HG03460 (cell line): ENCODE data around the gene FMO3.

ENCODE experiments used
- ATAC-seq: cut with Tn5 transposase; IDR thresholded peaks from one replicate; pipeline ENCODE4 v1.9.1; 2021; ENCODE audit not compliant: unreplicated experiment

FMO3 gene

GRCh38 chr1:171115280-171115897, 24.7 kb downstream of the FMO3 start:
- ATAC-seq = no peak

DNA sequence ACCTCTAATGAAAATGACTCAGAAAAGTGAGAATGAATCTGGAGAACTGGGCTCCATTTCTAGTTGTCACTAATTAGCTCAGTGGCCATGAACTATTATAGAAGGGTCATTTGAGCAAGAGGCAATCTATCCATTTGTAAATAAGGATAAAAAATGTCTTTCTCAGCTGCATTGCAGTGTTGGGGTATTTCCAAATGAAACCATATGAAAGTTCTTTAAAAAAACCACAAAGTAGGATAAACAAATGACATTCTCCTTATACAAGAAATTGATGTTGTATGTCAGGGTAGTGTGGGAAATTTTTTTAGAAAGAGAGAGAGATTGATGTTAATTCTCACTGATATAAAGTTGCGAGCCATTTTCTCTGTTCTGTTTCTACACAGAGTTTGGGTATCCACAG, 26.0 kb downstream of the FMO3 start:
- no peak for ATAC-seq

- ATAC-seq = no peak
Observed at GRCh38 chr1:171117085-171117484, 26.4 kb downstream of the FMO3 start.

DNA sequence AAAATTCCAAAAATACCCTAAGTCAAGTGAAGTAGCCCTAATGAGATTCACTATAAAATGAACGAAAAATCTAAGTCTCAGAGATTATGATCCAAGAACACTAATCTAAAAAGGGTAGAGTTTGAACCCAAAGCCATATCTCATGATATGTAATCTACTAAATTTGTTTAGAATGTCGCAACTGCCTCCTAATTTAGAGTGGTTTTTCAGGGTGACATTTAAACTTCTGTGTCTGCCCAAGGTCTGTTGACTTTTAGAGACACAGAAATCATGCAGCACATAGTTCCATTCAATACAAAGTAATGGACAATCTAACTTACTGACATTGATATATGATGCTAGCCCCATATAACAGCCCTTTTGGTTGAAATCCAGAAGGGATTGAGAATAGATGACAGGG, 28.9 kb downstream of the FMO3 start:
- ATAC-seq = no peak

DNA sequence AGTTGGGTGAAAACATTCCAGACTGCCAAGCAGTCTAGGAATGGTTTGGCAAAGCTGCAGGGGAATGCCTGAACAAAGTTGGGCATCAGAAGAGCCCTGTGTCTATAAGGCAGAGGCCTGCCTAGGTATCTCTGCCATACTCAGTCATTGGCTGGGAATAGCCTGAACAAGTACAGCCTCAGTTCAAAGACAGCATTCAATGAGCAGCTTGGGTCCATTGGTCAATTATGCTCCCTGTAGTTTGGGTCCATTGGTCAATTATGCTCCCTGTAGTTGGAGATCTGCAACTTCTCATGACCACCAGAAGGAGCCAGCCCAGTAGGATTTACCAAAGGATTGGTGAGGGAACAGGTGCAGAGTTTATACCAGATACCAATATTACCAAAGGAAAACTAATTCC, 31.6 kb downstream of the FMO3 start:
- no peak for ATAC-seq

DNA sequence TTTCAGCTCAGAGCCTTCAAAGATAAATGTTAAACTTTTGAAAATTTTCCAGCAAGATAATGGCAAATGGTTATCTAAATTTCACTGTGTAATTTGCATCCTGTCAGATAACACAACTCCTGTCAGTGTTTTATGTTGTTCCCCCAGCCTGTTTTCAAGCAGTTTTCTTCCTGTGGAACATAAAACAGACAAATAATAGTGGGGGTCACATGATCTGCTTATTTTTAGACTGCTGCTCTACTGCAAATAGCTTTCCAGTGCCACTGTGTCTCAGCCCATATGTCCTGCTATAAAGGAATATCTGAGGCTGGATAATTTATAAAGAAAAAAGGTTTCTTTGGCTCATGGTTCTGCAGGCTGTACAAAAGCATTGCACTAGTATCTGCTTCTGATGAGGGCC, 32.2 kb downstream of the FMO3 start:
- no peak for ATAC-seq

GRCh38 chr1:171126504-171126903, 35.8 kb downstream of the FMO3 start:
- no peak for ATAC-seq

GRCh38 chr1:171127099-171127498, 36.4 kb downstream of the FMO3 start:
- ATAC-seq = no peak

DNA sequence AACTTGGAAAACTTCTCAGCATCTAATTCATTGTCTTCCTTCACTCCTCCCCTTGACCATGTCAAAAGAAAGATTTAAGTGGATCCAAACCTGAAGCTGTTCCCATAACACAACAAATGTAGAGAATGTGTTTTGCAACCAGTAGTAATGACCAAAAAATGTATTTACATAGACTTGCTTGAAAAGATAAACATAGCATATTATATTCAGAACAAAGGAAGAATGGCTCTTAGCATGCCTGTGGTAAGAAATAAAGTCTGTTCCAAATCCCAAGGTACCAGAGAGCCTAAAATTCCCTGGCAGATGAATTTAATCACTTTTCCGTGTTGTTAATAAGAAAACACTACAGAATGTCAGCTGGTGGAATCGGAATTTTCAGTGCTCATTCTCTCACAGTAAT, 36.8 kb downstream of the FMO3 start:
- ATAC-seq = no peak

DNA sequence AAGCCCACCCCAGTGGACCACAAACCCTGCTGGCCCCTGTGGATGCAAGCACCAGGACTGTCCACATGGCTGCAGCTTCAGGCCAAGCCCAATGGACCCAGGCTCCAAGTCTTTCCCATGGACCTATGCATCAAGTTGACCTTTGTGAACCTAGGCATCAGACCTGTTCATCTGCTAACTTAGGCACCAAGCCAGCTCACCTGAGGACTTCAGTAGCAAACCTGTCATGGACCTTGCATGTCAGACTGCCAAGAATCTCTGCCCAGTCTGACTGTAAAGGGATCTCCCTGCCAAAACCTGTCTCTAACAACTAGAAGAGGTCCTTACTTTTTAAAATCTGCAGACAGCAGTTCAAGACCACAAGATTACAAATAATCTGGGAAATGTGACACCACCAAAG, 37.8 kb downstream of the FMO3 start:
- ATAC-seq = no peak

GRCh38 chr1:171134204-171134923, 43.7 kb downstream of the FMO3 start:
- no peak for ATAC-seq

DNA sequence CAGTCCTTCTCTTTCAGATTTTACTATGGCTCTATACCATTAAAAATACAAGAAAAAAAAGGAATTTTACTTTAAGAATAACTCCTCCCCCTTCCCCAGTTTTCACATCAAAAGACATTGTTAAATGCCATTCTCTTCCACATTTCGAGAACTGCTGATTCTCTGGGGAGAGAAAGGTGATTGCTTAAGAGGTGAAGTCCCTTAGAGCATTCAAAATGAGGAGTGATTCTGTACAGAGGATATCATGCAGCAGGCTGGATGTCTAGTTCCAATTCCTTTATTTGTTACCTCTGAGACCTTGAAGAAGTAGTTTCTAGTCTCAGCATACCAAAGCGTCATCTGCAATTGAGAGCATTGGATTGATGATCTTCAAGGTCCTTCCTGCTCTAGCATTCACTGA, 46.9 kb downstream of the FMO3 start:
- no peak for ATAC-seq

DNA sequence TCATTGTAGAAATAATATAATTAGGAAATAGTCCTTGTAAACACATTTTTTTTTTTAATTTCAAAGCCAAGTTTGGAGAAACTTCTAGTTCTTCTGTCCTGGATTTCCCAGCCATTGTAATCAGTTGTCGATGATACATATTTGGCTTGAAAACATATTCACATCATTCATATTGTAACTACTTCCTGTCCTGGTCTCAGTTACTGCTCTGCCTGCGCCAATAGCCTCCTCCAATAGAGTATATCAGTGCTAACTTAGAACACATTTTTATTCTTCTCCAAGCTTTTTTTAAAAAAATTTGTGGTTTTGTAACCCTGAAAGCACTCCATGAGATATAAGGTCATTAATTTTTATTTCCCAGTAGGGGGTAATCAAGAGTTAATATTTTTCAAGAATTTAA, 48.3 kb downstream of the FMO3 start:
- ATAC-seq = no peak

- ATAC-seq = no peak
Observed at GRCh38 chr1:171139890-171140289, 49.2 kb downstream of the FMO3 start.

- no peak for ATAC-seq
Observed at GRCh38 chr1:171140401-171140800, 49.7 kb downstream of the FMO3 start.

DNA sequence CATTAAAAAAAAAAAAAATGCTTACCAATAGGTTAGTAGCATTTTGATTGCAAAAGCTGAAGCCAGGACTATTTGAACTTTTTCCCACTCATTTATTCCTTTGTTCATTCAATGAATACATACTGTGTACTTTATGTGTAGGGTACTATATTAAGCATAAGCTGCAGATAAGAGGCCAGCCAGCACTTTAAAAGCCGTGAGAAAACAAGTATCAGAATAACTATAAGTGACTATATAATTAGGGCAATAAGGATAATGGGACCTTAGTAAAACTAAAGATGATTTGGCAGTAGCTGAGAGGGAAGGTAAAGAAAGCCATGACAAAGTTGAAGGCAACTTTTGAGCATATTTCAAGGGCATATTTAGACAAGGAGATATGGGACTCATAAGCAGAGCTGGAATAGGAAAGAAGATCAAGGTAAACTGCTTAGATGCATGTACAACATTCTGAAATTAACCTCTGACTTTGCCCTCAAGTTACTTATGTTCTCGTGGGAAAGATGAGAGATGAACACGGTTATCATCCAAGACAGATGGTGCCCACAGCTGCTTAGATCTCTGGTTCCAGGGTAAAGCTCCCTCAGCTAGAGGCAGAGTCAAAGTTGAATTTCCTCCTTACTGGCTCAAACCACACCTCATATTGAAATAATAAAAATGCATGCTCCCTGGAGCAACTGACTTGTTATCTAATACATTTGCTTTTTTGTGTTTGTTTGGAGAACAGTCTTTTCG, 50.4 kb downstream of the FMO3 start:
- ATAC-seq = no peak

DNA sequence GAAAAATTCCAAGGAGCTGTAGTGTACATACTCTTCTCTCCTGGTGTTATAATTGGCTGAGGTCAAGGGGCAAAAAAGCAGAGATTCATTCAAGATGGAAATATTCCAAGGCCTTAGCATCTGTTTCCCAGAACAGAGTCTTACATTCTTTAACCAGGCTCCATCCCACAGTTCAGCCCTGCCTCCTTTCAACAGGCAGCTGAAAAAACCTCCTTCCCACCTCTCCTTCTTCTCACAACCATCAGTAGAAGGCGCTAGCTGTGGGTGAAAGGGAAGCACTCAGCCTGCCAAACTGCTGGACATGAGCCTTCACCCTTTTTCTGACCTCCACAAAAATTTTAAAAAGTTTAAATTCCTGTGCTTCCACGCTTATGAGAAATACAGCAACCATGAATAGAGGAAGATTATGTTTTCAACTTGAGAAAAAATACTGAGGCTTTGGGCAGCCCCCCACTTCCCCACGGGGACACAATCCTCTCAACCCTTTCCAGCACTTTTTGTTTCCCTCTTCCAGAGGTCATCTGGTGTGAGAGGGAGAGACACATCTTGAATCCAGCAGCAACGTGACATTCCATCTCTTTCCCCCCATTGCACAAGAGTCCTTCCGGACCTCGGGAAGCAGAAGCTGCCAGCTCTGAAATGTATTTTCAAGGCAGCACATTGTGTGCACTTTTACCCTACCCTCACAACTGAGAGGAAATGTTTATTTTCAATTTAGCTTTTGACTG, 51.1 kb downstream of the FMO3 start:
- no peak for ATAC-seq

DNA sequence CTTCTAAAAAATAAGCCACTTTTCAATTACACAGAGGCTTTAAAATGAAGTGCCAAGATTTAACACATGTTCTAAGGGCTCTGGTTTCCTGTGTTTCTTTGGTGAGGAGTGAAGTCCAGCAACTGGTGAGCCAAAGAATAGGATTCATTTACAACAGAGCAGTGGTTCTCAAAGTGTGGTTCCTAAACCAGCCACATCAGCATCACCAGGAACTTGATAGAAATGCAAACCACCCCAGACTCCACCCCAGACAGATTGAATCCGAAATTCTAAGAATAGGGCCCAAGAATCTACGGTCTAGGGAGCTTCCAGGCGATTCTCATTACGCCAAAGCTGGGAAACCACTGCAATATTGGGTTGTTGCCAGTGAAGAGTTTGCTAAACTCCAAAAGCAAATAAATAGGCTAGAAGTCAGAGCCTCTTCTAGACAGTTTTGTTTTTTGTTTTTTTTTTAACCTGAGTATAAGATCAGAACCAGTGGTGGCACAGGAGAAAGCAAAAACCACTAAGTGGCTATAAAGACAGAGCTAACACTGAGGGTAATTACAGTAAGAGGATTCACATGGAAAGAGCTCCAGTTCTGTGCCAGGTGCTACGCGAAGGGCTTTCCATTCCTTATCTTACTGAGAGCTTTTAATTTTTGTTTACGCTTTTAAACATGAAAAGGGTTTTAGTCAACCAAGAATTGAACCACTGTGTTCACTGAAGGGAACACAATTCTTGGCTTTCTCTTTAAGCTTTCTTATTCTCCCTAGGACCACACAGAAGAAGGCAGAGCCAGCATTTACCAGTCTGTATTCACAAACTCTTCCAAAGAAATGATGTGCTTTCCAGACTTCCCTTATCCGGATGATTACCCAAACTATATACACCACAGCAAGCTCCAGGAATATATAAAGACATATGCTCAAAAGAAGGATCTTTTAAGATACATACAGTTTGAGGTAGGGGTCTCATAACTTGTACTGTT, 52.0 kb downstream of the FMO3 start:
- ATAC-seq = no peak

GRCh38 chr1:171150156-171150555, 59.5 kb downstream of the FMO3 start:
- ATAC-seq = no peak

DNA sequence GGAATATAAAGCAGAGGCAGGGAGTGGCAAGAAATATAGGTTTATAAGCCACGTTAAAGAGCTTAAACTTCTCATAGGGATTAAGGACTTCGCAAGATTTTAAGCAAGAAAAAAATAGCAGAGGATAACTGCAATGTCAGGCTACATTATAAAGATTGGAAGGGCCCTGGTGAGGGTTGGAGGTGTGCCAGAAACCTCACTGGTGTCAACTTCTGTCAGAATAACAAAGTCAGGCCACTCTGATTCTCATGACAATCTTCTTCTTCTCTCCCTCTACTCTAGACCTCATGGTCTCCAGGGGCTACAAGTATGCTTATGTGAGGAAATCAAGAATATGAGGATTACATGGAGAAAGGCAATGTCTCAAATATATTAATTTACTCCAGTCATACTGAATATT, 61.8 kb downstream of the FMO3 start:
- ATAC-seq = no peak

DNA sequence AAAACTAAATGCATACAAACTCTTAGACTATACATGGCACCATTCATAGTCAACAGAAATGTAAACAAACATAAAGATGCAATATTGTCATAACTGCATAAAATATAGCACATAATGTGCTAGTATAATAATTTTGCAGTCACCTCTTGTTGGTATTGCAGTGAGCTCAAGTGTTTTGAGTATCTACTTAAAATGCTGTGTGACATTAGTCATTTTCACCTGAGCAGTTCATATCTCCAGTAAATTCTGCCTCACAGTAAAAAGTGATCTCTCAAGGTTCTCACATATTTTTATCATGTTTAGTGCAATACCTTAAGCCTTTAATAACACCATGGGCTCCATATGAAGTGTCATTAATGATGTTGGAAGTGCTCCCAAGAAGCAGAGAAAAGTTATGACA, 64.8 kb downstream of the FMO3 start:
- ATAC-seq = no peak
